Esophagus muscularis mucosa (tissue), 4 donors: Measurements from ENCODE around the gene TSFM. TPM values are rescaled to one million over a fixed set of nuclear protein-coding genes. Genes with fewer than 3 reads are reported as not detected.

ENCODE experiments used
- DNase-seq: peaks from one replicate; pipeline ENCODE4 v3.0.0-alpha.2; 2017; ENCODE audit errors: extremely low spot score
- H3K27ac ChIP-seq, 4 donors: fragments of 200-600 bp; sonication (generic); replicated peaks in 1 of 4; 1 replicate in 3 of 4; 2 replicates in 1 of 4; pipeline ENCODE4 v1.5.1; 2016 to 2019; ENCODE audit warnings: mild to moderate bottlenecking in 1 of 4
- H3K27me3 ChIP-seq, 4 donors: fragments of 200-600 bp; sonication (generic); one replicate each; pipeline versions ENCODE4 v1.5.1 to v1.6.0; 2016 to 2019
- H3K36me3 ChIP-seq, 4 donors: fragments of 200-600 bp; sonication (generic); one replicate each; pipeline ENCODE4 v1.5.1; 2016 to 2019
- H3K4me1 ChIP-seq, 4 donors: fragments of 200-600 bp; sonication (generic); one replicate each; pipeline ENCODE4 v1.5.1; 2016 to 2019
- H3K4me3 ChIP-seq, 4 donors: fragments of 200-600 bp; sonication (generic); 1 replicate in 2 of 4; 2 replicates in 2 of 4; pipeline ENCODE4 v1.5.1; 2016 to 2019; ENCODE audit warnings: mild to moderate bottlenecking in 4 of 4, moderate library complexity in 1 of 4
- H3K9me3 ChIP-seq, 4 donors: fragments of 200-600 bp; sonication (generic); 1 replicate in 3 of 4; 2 replicates in 1 of 4; pipeline ENCODE4 v1.5.1; 2016 to 2019
- CTCF ChIP-seq, 3 experiments: fragments of 200-600 bp in 2 of 3; fragments of 450-650 bp in 1 of 3; sonication (generic) in 2 of 3; IDR thresholded peaks; one replicate each; pipeline ENCODE4 v1.5.1; 2017 to 2019; ENCODE audit warnings: antibody characterized with exemption in 3 of 3, mild to moderate bottlenecking in 2 of 3, moderate library complexity in 1 of 3
- EP300 ChIP-seq: sonication (generic); formaldehyde crosslinking; IDR thresholded peaks from one replicate; pipeline ENCODE4 v1.6.1; 2017; ENCODE audit warnings: antibody characterized with exemption
- POLR2A ChIP-seq: fragments of 450-650 bp; IDR thresholded peaks from one replicate; pipeline ENCODE4 v1.6.1; 2017; ENCODE audit warnings: antibody characterized with exemption, moderate library complexity, mild to moderate bottlenecking, low read depth
- POLR2AphosphoS5 ChIP-seq, 2 donors: sonication (generic); formaldehyde crosslinking; IDR thresholded peaks; one replicate each; pipeline ENCODE4 v1.6.1; 2017; ENCODE audit warnings: antibody characterized with exemption in 2 of 2
- WGBS: methylation state at CpG from one replicate; pipeline ENCODE4 v1.1.5; 2018; 5-methylcytosine and 5-hydroxymethylcytosine counted together
- intact Hi-C: fragments of 100-400 bp; cut with DNase I; formaldehyde crosslinking; loops from one replicate; pipeline ENCODE4 v1.15.1; 2023
- total RNA-seq, 4 donors: library from RNA; depleted of rRNA; stranded (reverse); fragments of >200 nt; gene quantifications; one replicate each; pipeline versions ENCODE4 v1.1.0 to v1.2.1, GENCODE V29; 2016

TSFM gene
- total RNA-seq, 4 donors from 2014 or later, result 17.6 to 38.4 (median 29.2) TPM

GRCh38 chr12:57797933-57798332 lies 15.3 kb downstream of the TSFM start:
- peaks cover 33 to 100% (median 95%) of the 10 kb centered on the region in 4 donors for H3K36me3 ChIP-seq
- intact Hi-C loops, result no loop called here
- WGBS, result 93% methylated on average over 1 of the region's 1 CpG

GRCh38 chr12:57800965-57801364 lies 18.4 kb downstream of the TSFM start:
- TF ChIP-seq EP300, result no peak
- TF ChIP-seq POLR2AphosphoS5 (IDR thresholded peaks at IDR 0.05), result no peak
- TF ChIP-seq POLR2A, result no peak
- no peak for TF ChIP-seq CTCF (IDR thresholded peaks at IDR 0.05)
- H3K4me1 ChIP-seq, result peaks cover 4 to 10% (median 5%) of the 10 kb centered on the region in 4 donors
- intact Hi-C loops, result no loop called here
- H3K27me3 ChIP-seq, result no peaks in the 10 kb centered on the region
- DNase-seq, result no peak
- H3K4me3 ChIP-seq, result no peak overlapping the region
- H3K9me3 ChIP-seq, result no peaks in the 10 kb centered on the region
- WGBS, result 92% methylated on average over 3 of the region's 3 CpGs
- peaks cover 24 to 96% (median 86%) of the 10 kb centered on the region in 4 donors for H3K36me3 ChIP-seq
- no peak overlapping the region for H3K27ac ChIP-seq

More at GRCh38 chr12:57797933-57798332, 15.3 kb downstream of the TSFM start:
- Histone ChIP-seq H3K27ac (no peak overlapping the region), H3K4me3 (no peak overlapping the region), H3K27me3 (no peaks in the 10 kb centered on the region), H3K4me1 (peaks cover 0 to under 1% (median 0%) of the 10 kb centered on the region in 4 donors), H3K9me3 (no peaks in the 10 kb centered on the region)
- TF ChIP-seq CTCF (IDR thresholded peaks at IDR 0.05) (no peak), POLR2A (no peak), POLR2AphosphoS5 (IDR thresholded peaks at IDR 0.05) (no peak), EP300 (no peak)
- DNase-seq, result no peak

- intact Hi-C loops, result loop anchor here (2.0 kb wide), 1 partner anchor 104 kb away; no protein-coding TSS in a partner anchor
- WGBS, result 100% methylated on average over 1 of the region's 1 CpG
- no peak overlapping the region for H3K27ac ChIP-seq
- no peak overlapping the region for H3K4me3 ChIP-seq
- peaks cover 4 to 10% (median 5%) of the 10 kb centered on the region in 4 donors for H3K4me1 ChIP-seq
- no peak for TF ChIP-seq CTCF (IDR thresholded peaks at IDR 0.05)
- TF ChIP-seq POLR2A, result no peak
- no peak for TF ChIP-seq POLR2AphosphoS5 (IDR thresholded peaks at IDR 0.05)
- no peak for TF ChIP-seq EP300
- H3K9me3 ChIP-seq, result no peaks in the 10 kb centered on the region
- peaks cover 24 to 95% (median 86%) of the 10 kb centered on the region in 4 donors for H3K36me3 ChIP-seq
- DNase-seq, result no peak
- no peaks in the 10 kb centered on the region for H3K27me3 ChIP-seq
These were observed 20.0 kb downstream of the TSFM start for GRCh38 chr12:57802607-57803006.

- Histone ChIP-seq H3K36me3 (peaks cover 29 to 96% (median 87%) of the 10 kb centered on the region in 4 donors), H3K9me3 (no peaks in the 10 kb centered on the region), H3K4me1 (peaks cover 4 to 10% (median 5%) of the 10 kb centered on the region in 4 donors), H3K27me3 (no peaks in the 10 kb centered on the region), H3K27ac (peak overlapping the region in 3 of 4 donors; percentile 22 to 50 (median 43)), H3K4me3 (no peak overlapping the region)
- no peak for DNase-seq
- WGBS, result 43% methylated on average over 8 of the region's 9 CpGs
- no peak for TF ChIP-seq POLR2A
- TF ChIP-seq CTCF (IDR thresholded peaks at IDR 0.05), result peak; percentile 75 to 89 (median 86)
- TF ChIP-seq POLR2AphosphoS5 (IDR thresholded peaks at IDR 0.05), result peak in 1 of 2 donors; percentile 41
- no peak for TF ChIP-seq EP300
- intact Hi-C loops, result loop anchor here (2.0 kb wide), 1 partner anchor 103 kb away; no protein-coding TSS in a partner anchor
These were observed 20.8 kb downstream of the TSFM start for GRCh38 chr12:57803319-57803893.
